ENCODE results near the gene UBE2U. TPM values are rescaled to one million over a fixed set of nuclear protein-coding genes. Genes with fewer than 3 reads are reported as not detected.

The UBE2U gene
- total and polyA plus RNA-seq, 2 of the 4 experiments (the other 2 are of a cell fraction): not detected

DNA sequence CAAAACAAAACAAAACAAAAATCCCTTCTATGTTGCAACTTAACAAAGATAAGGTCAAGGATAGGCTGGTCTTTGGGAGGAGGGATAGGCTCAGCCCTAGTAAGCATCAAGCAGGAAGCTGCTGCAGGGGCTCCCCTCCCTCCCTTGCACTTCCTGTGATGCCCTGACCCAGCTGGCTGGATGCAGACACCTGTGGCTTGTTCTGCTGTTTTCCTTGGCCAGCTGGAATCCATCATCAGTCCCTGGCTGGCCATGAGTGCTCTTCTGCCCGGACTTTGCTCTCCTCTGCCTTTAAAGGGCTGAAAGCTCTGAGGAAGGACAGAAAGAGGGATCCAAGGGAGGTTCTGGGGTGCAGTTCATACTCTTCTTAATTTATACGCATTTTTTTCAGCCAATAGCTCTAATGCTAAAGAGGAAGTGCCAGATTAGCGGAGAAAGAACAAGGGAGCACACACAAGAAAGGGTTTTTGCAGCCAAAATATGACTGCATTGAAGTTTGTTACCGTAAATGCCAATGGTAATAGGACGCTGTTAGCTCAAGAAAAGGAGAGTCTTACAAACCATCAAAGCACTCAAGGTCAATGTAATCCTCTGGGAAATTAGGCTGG is 19.9 kb upstream of the UBE2U start:
- peak overlapping the region; percentile 41; the same call in 1 of the 2 replicates for H3K27ac ChIP-seq (ENCODE audit: insufficient read depth, low read length)
- no peak for TF ChIP-seq RAD21 (IDR thresholded peaks at IDR 0.05; ENCODE audit: low read length)
- TF ChIP-seq NFE2L2 (IDR thresholded peaks at IDR 0.05; ENCODE audit: low read depth, low read length): no peak
- TF ChIP-seq BHLHE40 (IDR thresholded peaks at IDR 0.05; ENCODE audit: low read depth, low read length): no peak
- TF ChIP-seq, protein P1, sequence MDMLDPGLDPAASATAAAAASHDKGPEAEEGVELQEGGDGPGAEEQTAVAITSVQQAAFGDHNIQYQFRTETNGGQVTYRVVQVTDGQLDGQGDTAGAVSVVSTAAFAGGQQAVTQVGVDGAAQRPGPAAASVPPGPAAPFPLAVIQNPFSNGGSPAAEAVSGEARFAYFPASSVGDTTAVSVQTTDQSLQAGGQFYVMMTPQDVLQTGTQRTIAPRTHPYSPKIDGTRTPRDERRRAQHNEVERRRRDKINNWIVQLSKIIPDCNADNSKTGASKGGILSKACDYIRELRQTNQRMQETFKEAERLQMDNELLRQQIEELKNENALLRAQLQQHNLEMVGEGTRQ (IDR thresholded peaks at IDR 0.05; ENCODE audit: low read depth, low read length): no peak
- no peak for TF ChIP-seq RCOR1 (IDR thresholded peaks at IDR 0.05; ENCODE audit: insufficient replicate concordance, low read length)
- TF ChIP-seq CEBPB (IDR thresholded peaks at IDR 0.05; ENCODE audit: low read depth, low read length): no peak
- TF ChIP-seq CHD1 (IDR thresholded peaks at IDR 0.05; ENCODE audit: low read depth, low read length): no peak
- no peak for TF ChIP-seq POLR2A (IDR thresholded peaks at IDR 0.05; ENCODE audit: low read depth, low read length)
- TF ChIP-seq SMC3 (IDR thresholded peaks at IDR 0.05; ENCODE audit: low read depth, low read length): no peak
- TF ChIP-seq, protein P2, sequence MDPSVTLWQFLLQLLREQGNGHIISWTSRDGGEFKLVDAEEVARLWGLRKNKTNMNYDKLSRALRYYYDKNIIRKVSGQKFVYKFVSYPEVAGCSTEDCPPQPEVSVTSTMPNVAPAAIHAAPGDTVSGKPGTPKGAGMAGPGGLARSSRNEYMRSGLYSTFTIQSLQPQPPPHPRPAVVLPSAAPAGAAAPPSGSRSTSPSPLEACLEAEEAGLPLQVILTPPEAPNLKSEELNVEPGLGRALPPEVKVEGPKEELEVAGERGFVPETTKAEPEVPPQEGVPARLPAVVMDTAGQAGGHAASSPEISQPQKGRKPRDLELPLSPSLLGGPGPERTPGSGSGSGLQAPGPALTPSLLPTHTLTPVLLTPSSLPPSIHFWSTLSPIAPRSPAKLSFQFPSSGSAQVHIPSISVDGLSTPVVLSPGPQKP (IDR thresholded peaks at IDR 0.05; ENCODE audit: borderline replicate concordance, low read depth, low read length): no peak
- no peak for TF ChIP-seq MAFK (IDR thresholded peaks at IDR 0.05; ENCODE audit: low read depth, low read length)
- TF ChIP-seq CTCF (conservative IDR thresholded peaks at IDR 0.05; ENCODE audit: low read depth, low read length): no peak
- no peak for TF ChIP-seq RFX5 (IDR thresholded peaks at IDR 0.05; ENCODE audit: low read depth, low read length)
- no peak for TF ChIP-seq FOS (IDR thresholded peaks at IDR 0.05; ENCODE audit: low read depth, low read length)
- no peak for TF ChIP-seq MXI1 (IDR thresholded peaks at IDR 0.05; ENCODE audit: borderline replicate concordance, low read depth, low read length)

More for the DNA sequence above, 19.9 kb upstream of the UBE2U start:
- H4K20me1 ChIP-seq (ENCODE audit: insufficient read depth, low read length): 0 out of 2 replicates have a peak, but pooled peaks cover 4% of the 10 kb centered on the region
- no peak overlapping the region for H3K4me3 ChIP-seq (ENCODE audit: insufficient read depth, low read depth, low read length)
- DNase-seq (peak; percentile 61), ATAC-seq (ENCODE audit: low read depth) (0 out of 2 replicates have a peak, but pooled peaks have one; percentile 7)
- H2AK5ac ChIP-seq (ENCODE audit: low read depth, low read length): 0 out of 2 replicates have a peak overlapping the region, but pooled peaks have one; percentile 57
- in situ Hi-C loops (cut with MboI; ENCODE audit: low sequenced_read_pairs): no loop called here
- H3K4ac ChIP-seq (ENCODE audit: low read depth, low read length): 0 out of 2 replicates have a peak overlapping the region, but pooled peaks have one; percentile 5
- H2BK120ac ChIP-seq (ENCODE audit: low read depth, low read length): no peak overlapping the region
- H2AFZ ChIP-seq (replicated peaks; ENCODE audit: low read length, poor library complexity): no peak overlapping the region
- no peak overlapping the region for H3K23ac ChIP-seq (ENCODE audit: low read depth, low read length)
- ChIA-PET POLR2A (ENCODE audit: unreplicated experiment) (interaction anchor here (0.5 kb wide), 1 partner anchor 735 kb away, joined by 3 read pairs; no protein-coding TSS in a partner anchor), CTCF (interaction anchor here (0.5 to 0.6 kb wide), 2 partner anchors 20 to 842 kb away, joined by 3 read pairs; no protein-coding TSS in a partner anchor)
- dilution Hi-C loops (cut with HindIII; ENCODE audit: low sequenced_read_pairs, unreplicated experiment): no loop called here
- no peak overlapping the region for H2AK9ac ChIP-seq (replicated peaks; ENCODE audit: low read depth, low read length, poor library complexity)
- H3K9me1 ChIP-seq (ENCODE audit: insufficient read depth, low read length): no peaks in the 10 kb centered on the region; the same call in 1 of the 2 replicates
- H3K18ac ChIP-seq (ENCODE audit: low read depth, low read length): no peak overlapping the region; the same call in 1 of the 2 replicates
- H3K14ac ChIP-seq (replicated peaks; ENCODE audit: low read depth, low read length): no peak overlapping the region
- whole genome bisulfite sequencing, 2 experiments (ENCODE audit: extremely low coverage in 2 of 2, insufficient read length in 1 of 2): no CpG with 5 or more reads among the region's 5 CpGs
- peaks cover 6% of the 10 kb centered on the region for H3K4me1 ChIP-seq (ENCODE audit: control insufficient read depth, insufficient read depth, low read length)
- H3K27me3 ChIP-seq (ENCODE audit: control insufficient read depth, insufficient read depth, low read length): no peaks in the 10 kb centered on the region
- 0 out of 4 replicates have a peak overlapping the region, but pooled peaks of 1 of the 2 experiments have one; percentile 4 for H4K8ac ChIP-seq (ENCODE audit: low read depth in 2 of 2, low read length in 2 of 2)
- H4K5ac ChIP-seq (ENCODE audit: low read depth, low read length): no peak overlapping the region
- H2BK20ac ChIP-seq (ENCODE audit: low read depth, low read length): no peak overlapping the region
- H3K9ac ChIP-seq (ENCODE audit: low read depth, low read length): no peak overlapping the region
- no peaks in the 10 kb centered on the region for H3K9me3 ChIP-seq (ENCODE audit: control insufficient read depth, insufficient read depth, low read length)
- H2BK15ac ChIP-seq (ENCODE audit: low read depth, low read length): no peak overlapping the region
- no peaks in the 10 kb centered on the region for H3K79me1 ChIP-seq (ENCODE audit: low read depth in 1 of 2, low read length in 2 of 2)
- H2BK5ac ChIP-seq (ENCODE audit: low read depth, low read length, poor library complexity, severe bottlenecking): peak overlapping the region; percentile 61
- no TSS peak for BruUV-seq (replicated peaks)
- no peak overlapping the region for H4K91ac ChIP-seq (ENCODE audit: insufficient read depth, low read depth, low read length)
- intact Hi-C loops (cut with micrococcal nuclease): no loop called here
- no peak overlapping the region for H3K56ac ChIP-seq (ENCODE audit: extremely low read depth, insufficient read depth, low read length)
- H3K36me3 ChIP-seq (ENCODE audit: control insufficient read depth, insufficient read depth, low read length): peaks cover under 1% of the 10 kb centered on the region; the same call in 1 of the 2 replicates
- peak overlapping the region; percentile 40 for H3K4me2 ChIP-seq (ENCODE audit: low read depth, low read length)
